Hepatocyte (in vitro differentiated cells): ENCODE measurements around the gene METTL23. TPM values are rescaled to one million over a fixed set of nuclear protein-coding genes. Genes with fewer than 3 reads are reported as not detected.
"Not testable (repeated sequence)": the region's sequence is repeated elsewhere in the genome, so short reads cannot be mapped to it uniquely, and the experiment has no call there.

Experiments
- DNase-seq: peaks from one replicate; pipeline ENCODE4 v3.0.0-alpha.2; 2016; ENCODE audit warnings: low spot score
- H2AFZ ChIP-seq: fragments of 200-600 bp; sonication (generic); 2 replicates; pipeline ENCODE4 v1.6.0; 2016; ENCODE audit warnings: antibody characterized with exemption, mild to moderate bottlenecking
- H3K27ac ChIP-seq: fragments of 200-600 bp; sonication (generic); 2 replicates; pipeline ENCODE4 v1.5.1; 2016; ENCODE audit warnings: mild to moderate bottlenecking
- H3K27me3 ChIP-seq: fragments of 200-600 bp; sonication (generic); 2 replicates; pipeline ENCODE4 v1.6.1; 2016
- H3K36me3 ChIP-seq: fragments of 200-600 bp; sonication (generic); replicated peaks from 2 replicates; pipeline ENCODE4 v1.5.1; 2016; ENCODE audit warnings: low read depth; ENCODE audit not compliant: insufficient read depth
- H3K4me1 ChIP-seq: fragments of 200-600 bp; sonication (generic); 2 replicates; pipeline ENCODE4 v1.5.1; 2016; ENCODE audit warnings: mild to moderate bottlenecking, moderate library complexity; ENCODE audit not compliant: insufficient read depth
- H3K4me2 ChIP-seq: fragments of 200-600 bp; sonication (generic); 2 replicates; pipeline ENCODE4 v1.6.0; 2016
- H3K4me3 ChIP-seq: fragments of 200-600 bp; sonication (generic); 2 replicates; pipeline ENCODE4 v1.5.1; 2016; ENCODE audit warnings: mild to moderate bottlenecking
- H3K79me2 ChIP-seq: fragments of 200-600 bp; sonication (generic); 2 replicates; pipeline ENCODE4 v1.6.0; 2017; ENCODE audit warnings: mild to moderate bottlenecking
- H3K9me2 ChIP-seq: fragments of 200-600 bp; sonication (generic); replicated peaks from 2 replicates; pipeline ENCODE4 v1.6.0; 2017; ENCODE audit warnings: mild to moderate bottlenecking; ENCODE audit not compliant: insufficient read depth
- H3K9me3 ChIP-seq: fragments of 200-600 bp; sonication (generic); 2 replicates; pipeline ENCODE4 v1.5.1; 2016; ENCODE audit warnings: low read depth, mild to moderate bottlenecking
- H4K20me1 ChIP-seq: fragments of 200-600 bp; sonication (generic); 2 replicates; pipeline ENCODE4 v1.6.0; 2016; ENCODE audit warnings: mild to moderate bottlenecking; ENCODE audit not compliant: insufficient read depth, poor library complexity, severe bottlenecking
- EZH2 ChIP-seq: fragments of 200-600 bp; sonication (generic); IDR thresholded peaks from 2 replicates; pipeline ENCODE4 v1.6.1; 2016; ENCODE audit warnings: antibody characterized with exemption, mild to moderate bottlenecking, borderline replicate concordance
- EZH2phosphoT487 ChIP-seq: fragments of 200-600 bp; sonication (generic); IDR thresholded peaks from one replicate; pipeline ENCODE4 v1.6.1; 2018; ENCODE audit warnings: antibody characterized with exemption, mild to moderate bottlenecking, low read depth, moderate library complexity; ENCODE audit not compliant: unreplicated experiment, severe bottlenecking
- WGBS: methylation state at CpG from one replicate; pipeline ENCODE4 v1.1.6; 2016; ENCODE audit warnings: low lambda C conversion rate; ENCODE audit errors: missing lambda C conversion rate; 5-methylcytosine and 5-hydroxymethylcytosine counted together
- polyA plus RNA-seq: library from polyadenylated mRNA; unstranded; fragments of >200 nt; fragmentation: Nextera tagmentation; extraction: Ambion mirVana; gene quantifications from 2 replicates; pipeline ENCODE4 v1.2.1, GENCODE V29; 2016
- total RNA-seq: library from RNA; depleted of rRNA; stranded (reverse); fragments of >200 nt; gene quantifications from 2 replicates; pipeline ENCODE4 v1.2.3, GENCODE V29; 2014
- TF ChIP-seq, protein P1 (sequence below): fragments of 200-600 bp; sonication (generic); IDR thresholded peaks from 2 replicates; pipeline ENCODE4 v1.5.1; 2016; ENCODE audit warnings: antibody characterized with exemption, mild to moderate bottlenecking; ENCODE audit not compliant: poor library complexity

METTL23 gene
- total and polyA plus RNA-seq, 2 experiments from 2014 or later: 36.6 to 56.5 TPM

DNA sequence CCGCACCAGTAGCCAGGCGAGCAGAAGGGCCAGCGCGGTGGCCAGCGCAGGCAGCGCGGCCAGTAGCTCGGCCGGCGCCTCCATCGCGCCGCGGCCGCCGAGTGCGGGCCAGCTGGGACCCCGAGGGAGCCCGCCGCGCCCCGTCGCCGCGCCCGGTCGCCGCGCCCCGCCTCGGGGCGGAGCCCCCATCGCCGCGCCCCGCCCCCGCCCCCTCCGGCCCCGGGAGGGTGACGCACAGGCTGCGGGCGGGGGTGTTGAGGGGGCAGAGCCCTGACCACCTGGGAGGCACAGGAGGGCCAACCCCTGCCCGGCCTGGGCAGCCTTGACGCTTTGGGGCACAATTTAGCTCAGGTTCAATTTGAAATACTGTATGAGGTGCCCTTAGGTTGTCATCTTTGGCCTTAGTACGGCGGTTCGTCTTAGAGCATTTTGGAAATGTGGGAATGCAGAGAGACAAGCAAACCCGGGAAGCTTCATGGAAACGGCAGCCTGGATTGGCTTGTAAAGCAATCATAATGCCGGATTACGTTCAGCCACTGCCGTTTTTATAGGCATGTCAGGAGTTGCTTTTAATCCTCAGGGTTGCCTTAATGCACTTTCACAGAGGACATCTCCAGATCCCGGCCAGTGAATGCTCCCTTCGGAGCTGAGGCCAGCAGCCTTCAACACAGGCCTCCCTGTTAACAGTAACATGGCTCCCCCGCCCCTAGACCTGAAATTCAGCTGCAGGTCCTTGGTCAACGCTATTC lies 15.6 kb upstream of the METTL23 start, which contains the start of gene MXRA7:
Gene MXRA7, minus strand, starts transcription at position 103 of the 749 bp plus-strand sequence. Its CDS starts 19 bp downstream, at position 84.
- no peaks in the 10 kb centered on the region for H3K9me3 ChIP-seq
- peak within 1 kb of the TSS; percentile 98 for H3K4me2 ChIP-seq
- peak within 1 kb of the TSS; percentile 95 for H3K27ac ChIP-seq
- H4K20me1 ChIP-seq: peaks cover 8% of the 10 kb centered on the region
- H3K79me2 ChIP-seq: peaks cover 36% of the 10 kb centered on the region
- H2AFZ ChIP-seq: peak within 1 kb of the TSS; percentile 60
- no peaks in the 10 kb centered on the region for H3K36me3 ChIP-seq
- H3K27me3 ChIP-seq: no peaks in the 10 kb centered on the region
- TF ChIP-seq, protein P1, sequence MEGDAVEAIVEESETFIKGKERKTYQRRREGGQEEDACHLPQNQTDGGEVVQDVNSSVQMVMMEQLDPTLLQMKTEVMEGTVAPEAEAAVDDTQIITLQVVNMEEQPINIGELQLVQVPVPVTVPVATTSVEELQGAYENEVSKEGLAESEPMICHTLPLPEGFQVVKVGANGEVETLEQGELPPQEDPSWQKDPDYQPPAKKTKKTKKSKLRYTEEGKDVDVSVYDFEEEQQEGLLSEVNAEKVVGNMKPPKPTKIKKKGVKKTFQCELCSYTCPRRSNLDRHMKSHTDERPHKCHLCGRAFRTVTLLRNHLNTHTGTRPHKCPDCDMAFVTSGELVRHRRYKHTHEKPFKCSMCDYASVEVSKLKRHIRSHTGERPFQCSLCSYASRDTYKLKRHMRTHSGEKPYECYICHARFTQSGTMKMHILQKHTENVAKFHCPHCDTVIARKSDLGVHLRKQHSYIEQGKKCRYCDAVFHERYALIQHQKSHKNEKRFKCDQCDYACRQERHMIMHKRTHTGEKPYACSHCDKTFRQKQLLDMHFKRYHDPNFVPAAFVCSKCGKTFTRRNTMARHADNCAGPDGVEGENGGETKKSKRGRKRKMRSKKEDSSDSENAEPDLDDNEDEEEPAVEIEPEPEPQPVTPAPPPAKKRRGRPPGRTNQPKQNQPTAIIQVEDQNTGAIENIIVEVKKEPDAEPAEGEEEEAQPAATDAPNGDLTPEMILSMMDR: no peak
- TF ChIP-seq EZH2phosphoT487: no peak
- TF ChIP-seq EZH2: no peak
- H3K4me1 ChIP-seq: peaks cover 34% of the 10 kb centered on the region
- 15% methylated on average over 14 of the region's 56 CpGs for WGBS
- no peaks in the 10 kb centered on the region for H3K9me2 ChIP-seq
- DNase-seq: peak; percentile 89
- H3K4me3 ChIP-seq: peak within 1 kb of the TSS; percentile 40

DNA sequence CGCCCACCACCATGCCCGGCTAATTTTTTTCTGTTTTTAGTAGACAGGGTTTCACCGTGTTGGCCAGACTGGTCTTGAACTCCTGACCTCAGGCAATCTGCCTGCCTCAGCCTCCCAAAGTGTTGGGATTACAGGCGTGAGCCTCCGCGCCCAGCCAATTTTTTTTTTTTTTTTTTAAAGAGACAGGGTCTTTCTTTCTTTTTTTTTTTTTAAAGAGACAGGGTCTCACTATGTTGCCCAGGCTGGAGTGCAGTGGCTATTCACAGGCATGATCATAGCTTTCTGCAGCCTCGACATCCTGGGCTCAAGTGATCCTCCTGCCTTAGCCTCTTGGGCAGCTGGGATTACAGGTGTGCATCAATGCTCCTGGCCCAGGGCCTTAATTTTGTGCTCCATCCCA lies 14.3 kb upstream of the METTL23 start:
- not testable (repeated sequence) for H3K4me3 ChIP-seq, H3K4me2 ChIP-seq, H3K27me3 ChIP-seq, H3K9me2 ChIP-seq, H3K9me3 ChIP-seq, DNase-seq, H3K36me3 ChIP-seq, H4K20me1 ChIP-seq, H2AFZ ChIP-seq, H3K27ac ChIP-seq
- H3K4me1 ChIP-seq: peaks cover 34% of the 10 kb centered on the region
- WGBS: 92% methylated on average over 6 of the region's 7 CpGs
- H3K79me2 ChIP-seq: peaks cover 28% of the 10 kb centered on the region

DNA sequence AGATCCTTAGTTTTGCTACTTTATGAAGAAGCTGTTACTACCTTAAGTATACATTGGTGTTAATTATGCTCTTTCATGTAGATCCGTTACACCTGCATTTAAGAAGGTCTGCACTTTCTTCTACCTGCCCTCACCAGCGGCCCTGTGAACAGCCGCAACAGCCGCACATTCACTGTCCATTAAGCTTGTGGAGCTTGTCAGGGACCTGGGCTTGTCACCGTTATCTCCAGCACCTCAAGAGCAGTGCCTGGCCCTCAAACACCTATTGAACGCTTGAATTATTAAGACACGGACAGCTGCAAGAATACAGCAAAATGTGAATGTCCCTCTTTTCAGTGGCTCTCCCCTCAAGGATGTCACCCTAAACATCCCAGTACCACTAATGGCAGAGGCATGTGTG lies 12.9 kb upstream of the METTL23 start:
- H3K27ac ChIP-seq: no peak overlapping the region
- peaks cover 13% of the 10 kb centered on the region for H3K79me2 ChIP-seq
- H4K20me1 ChIP-seq: no peaks in the 10 kb centered on the region
- DNase-seq: no peak
- no peaks in the 10 kb centered on the region for H3K9me3 ChIP-seq
- no peak overlapping the region for H3K4me3 ChIP-seq
- TF ChIP-seq EZH2phosphoT487 (no peak), EZH2 (no peak)
- TF ChIP-seq, protein P1: no peak
- peaks cover 23% of the 10 kb centered on the region for H3K4me1 ChIP-seq
- no peaks in the 10 kb centered on the region for H3K27me3 ChIP-seq
- H3K9me2 ChIP-seq: no peaks in the 10 kb centered on the region
- H3K4me2 ChIP-seq: no peak overlapping the region
- H2AFZ ChIP-seq: no peak overlapping the region
- no peaks in the 10 kb centered on the region for H3K36me3 ChIP-seq
- WGBS: 95% methylated on average over 7 of the region's 7 CpGs

DNA sequence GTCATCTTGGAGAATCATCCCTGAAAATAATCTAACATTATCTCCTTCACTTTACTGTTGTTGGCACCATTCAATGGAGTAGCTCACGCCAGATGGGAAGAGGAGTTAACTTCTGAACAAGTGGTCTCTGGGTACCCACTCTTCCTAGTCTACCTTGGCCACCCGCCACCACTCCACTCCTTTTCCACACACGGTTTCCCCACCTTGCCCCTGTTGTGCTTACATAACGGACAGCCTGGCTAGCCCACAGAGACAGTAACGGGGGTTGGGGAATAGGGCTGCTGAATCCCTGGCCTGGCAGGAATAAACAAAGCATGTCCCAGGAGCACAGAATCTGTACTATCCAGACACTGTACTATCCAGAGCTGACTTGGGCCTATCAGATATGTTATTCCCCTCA lies 12.3 kb upstream of the METTL23 start:
- TF ChIP-seq EZH2 (no peak), EZH2phosphoT487 (no peak)
- TF ChIP-seq, protein P1: no peak
- Histone ChIP-seq H3K9me2 (no peaks in the 10 kb centered on the region), H3K4me3 (no peak overlapping the region), H3K27ac (no peak overlapping the region), H4K20me1 (no peaks in the 10 kb centered on the region), H2AFZ (no peak overlapping the region), H3K9me3 (no peaks in the 10 kb centered on the region), H3K4me2 (no peak overlapping the region), H3K4me1 (peaks cover 17% of the 10 kb centered on the region), H3K79me2 (peaks cover 12% of the 10 kb centered on the region), H3K36me3 (peaks cover 3% of the 10 kb centered on the region), H3K27me3 (no peaks in the 10 kb centered on the region)
- DNase-seq: no peak
- WGBS: 80% methylated on average over 5 of the region's 5 CpGs
